Endothelial cell of umbilical vein (primary cell): ENCODE data around the gene METRNL. TPM values are rescaled to one million over a fixed set of nuclear protein-coding genes. Genes with fewer than 3 reads are reported as not detected.

Experiments
- BruUV-seq: library from RNA; stranded (reverse); fragments of 400-500 nt; replicated peaks from 2 replicates; lab custom pipeline; 2021; lab: Mats Ljungman, UMichigan
- CTCF ChIA-PET: fragments of 300-600, 350-600 bp; sonication (Branson Sonifier 250); formaldehyde crosslinking; loops from one replicate; lab custom pipeline; 2021; ENCODE audit warnings: antibody characterized with exemption, inconsistent platforms; lab: Charles Lee
- POLR2A ChIA-PET: fragments of 300-600, 350-600 bp; sonication (Branson Sonifier 250); formaldehyde crosslinking; loops from one replicate; lab custom pipeline; 2021; ENCODE audit warnings: antibody characterized with exemption, inconsistent platforms; lab: Charles Lee
- DNase-seq: peaks from one replicate; pipeline ENCODE4 v3.0.0-alpha.2; 2011; ENCODE audit warnings: low read depth, low spot score
- FAIRE-seq: peaks from 2 replicates; lab custom pipeline; 2011; peaks lifted over from hg19 to GRCh38; lab: Jason Lieb, UNC
- H2AFZ ChIP-seq: 2 replicates; pipeline ENCODE4 v1.6.0; 2012; ENCODE audit warnings: low read depth, low read length, control low read depth, inconsistent platforms
- H3K27ac ChIP-seq: 2 replicates; pipeline ENCODE4 v1.5.1; 2011; ENCODE audit warnings: low read depth, mild to moderate bottlenecking, control low read depth, low read length, moderate library complexity; ENCODE audit not compliant: insufficient read depth
- H3K27me3 ChIP-seq, 2 experiments: 2 replicates each; pipeline versions ENCODE4 v1.6.0 to v1.6.1; 2011; ENCODE audit warnings: low read length in 2 of 2, mixed read lengths in 1 of 2; ENCODE audit not compliant: control insufficient read depth in 2 of 2, insufficient read depth in 2 of 2
- H3K36me3 ChIP-seq, 2 experiments: 2 replicates in 1 of 2; 3 replicates in 1 of 2; pipeline ENCODE4 v1.5.1; 2011; ENCODE audit warnings: low read length in 2 of 2, mild to moderate bottlenecking in 1 of 2, moderate library complexity in 1 of 2; ENCODE audit not compliant: control insufficient read depth in 2 of 2, insufficient read depth in 2 of 2; ENCODE audit errors: extremely low read depth in 1 of 2
- H3K4me1 ChIP-seq: 3 replicates; pipeline ENCODE4 v1.5.1; 2011; ENCODE audit warnings: mild to moderate bottlenecking, low read length; ENCODE audit not compliant: control insufficient read depth, insufficient read depth; ENCODE audit errors: extremely low read depth
- H3K4me2 ChIP-seq: 2 replicates; pipeline ENCODE4 v1.6.1; 2011; ENCODE audit warnings: low read length, control low read depth, mixed read lengths; ENCODE audit not compliant: insufficient read depth
- H3K4me3 ChIP-seq, 3 experiments: fragments of 200-600 bp in 1 of 3; sonication (generic), shearing (Covaris generic) in 1 of 3; replicated peaks in 1 of 3; 2 replicates each; pipeline ENCODE4 v1.5.1; 2011 to 2016; ENCODE audit warnings: control low read depth in 3 of 3, low read length in 3 of 3, mild to moderate bottlenecking in 2 of 3, inconsistent platforms in 1 of 3, low read depth in 1 of 3, moderate library complexity in 1 of 3; ENCODE audit not compliant: insufficient read depth in 1 of 3
- H3K79me2 ChIP-seq: 2 replicates; pipeline ENCODE4 v1.6.0; 2012; ENCODE audit warnings: low read length, inconsistent platforms; ENCODE audit not compliant: control insufficient read depth, insufficient read depth
- H3K9ac ChIP-seq: replicated peaks from 2 replicates; pipeline ENCODE3; 2011; ENCODE audit warnings: low read length, control low read depth; ENCODE audit not compliant: insufficient read depth; ENCODE audit errors: extremely low read depth
- H3K9me1 ChIP-seq: replicated peaks from 3 replicates; pipeline ENCODE4 v1.6.0; 2011; ENCODE audit warnings: mild to moderate bottlenecking, low read length; ENCODE audit not compliant: control insufficient read depth, insufficient read depth; ENCODE audit errors: extremely low read depth
- H3K9me3 ChIP-seq: replicated peaks from 2 replicates; pipeline ENCODE4 v1.5.1; 2012; ENCODE audit warnings: low read length, inconsistent platforms; ENCODE audit not compliant: control insufficient read depth, insufficient read depth
- H4K20me1 ChIP-seq: replicated peaks from 2 replicates; pipeline ENCODE3; 2011; ENCODE audit warnings: mild to moderate bottlenecking, low read length; ENCODE audit not compliant: control insufficient read depth, insufficient read depth; ENCODE audit errors: extremely low read depth
- CTCF ChIP-seq, 2 donors: IDR thresholded peaks; 1 replicate in 1 of 2; 2 replicates in 1 of 2; pipeline ENCODE4 v1.5.1; 2011; ENCODE audit warnings: low read length in 2 of 2, mild to moderate bottlenecking in 2 of 2, moderate library complexity in 2 of 2, control low read depth in 1 of 2, inconsistent platforms in 1 of 2, low read depth in 1 of 2; ENCODE audit not compliant: insufficient read depth in 1 of 2; ENCODE audit errors: extremely low read depth in 1 of 2
- EZH2 ChIP-seq: IDR thresholded peaks from 2 replicates; pipeline ENCODE4 v1.6.1; 2012; ENCODE audit warnings: borderline replicate concordance, low read depth, mild to moderate bottlenecking, moderate library complexity, low read length, inconsistent platforms; ENCODE audit not compliant: severe bottlenecking
- FOS ChIP-seq: IDR thresholded peaks from 2 replicates; pipeline ENCODE4 v1.6.1; 2011; ENCODE audit warnings: mild to moderate bottlenecking, low read length, moderate library complexity, borderline replicate concordance; ENCODE audit not compliant: insufficient read depth
- GATA2 ChIP-seq: IDR thresholded peaks from 2 replicates; pipeline ENCODE4 v1.7.0; 2011; ENCODE audit warnings: low read depth, mild to moderate bottlenecking, moderate library complexity, mixed read lengths, low read length; ENCODE audit not compliant: insufficient read length, insufficient read depth
- JUN ChIP-seq: IDR thresholded peaks from 2 replicates; pipeline ENCODE4 v1.6.1; 2011; ENCODE audit warnings: borderline replicate concordance, low read depth; ENCODE audit not compliant: insufficient read length, insufficient read depth
- MAX ChIP-seq: IDR thresholded peaks from 2 replicates; pipeline ENCODE4 v1.6.1; 2011; ENCODE audit not compliant: insufficient read depth, insufficient read length
- MYC ChIP-seq: IDR thresholded peaks from one replicate; pipeline ENCODE4 v1.6.1; 2011; ENCODE audit warnings: mild to moderate bottlenecking, low read depth, low read length
- POLR2A ChIP-seq: IDR thresholded peaks from 2 replicates; pipeline ENCODE4 v1.6.1; 2012; ENCODE audit warnings: low read depth, mild to moderate bottlenecking, control low read depth, low read length
- POLR2AphosphoS5 ChIP-seq: IDR thresholded peaks from 2 replicates; pipeline ENCODE4 v1.6.1; 2012; ENCODE audit warnings: low read depth, mild to moderate bottlenecking, control low read depth, low read length, moderate library complexity; ENCODE audit not compliant: insufficient read depth
- dilution Hi-C: fragments of 300-500 bp; cut with MboI; formaldehyde crosslinking; loops from one replicate; pipeline ENCODE4 v1.15.0; 2019; ENCODE audit warnings: low sequenced_read_pairs; ENCODE audit not compliant: extremely low pct_ligation_motif_present
- intact Hi-C: fragments of 100-400 bp; cut with micrococcal nuclease; formaldehyde crosslinking; loops from one replicate; pipeline ENCODE4 v1.10.0; 2022
- polyA plus RNA-seq, 4 experiments: library from polyadenylated mRNA; depleted of rRNA in 3 of 4; stranded (reverse) in 3 of 4; unstranded in 1 of 4; fragments of >200 nt; gene quantifications; 2 replicates each; pipeline versions ENCODE4 v1.2.1 to v1.2.3, GENCODE V29; 2011 to 2012; ENCODE audit warnings: missing spikeins in 1 of 4
- total RNA-seq: library from RNA; stranded (reverse); gene quantifications from 2 replicates; pipeline ENCODE4 v1.2.3, GENCODE V29; 2021

Gene METRNL
- total and polyA plus RNA-seq, 2 donors (not counting 3 experiments of a cell fraction or from before 2014, with no cell fraction given): 29.5 to 54.4 TPM

- TF ChIP-seq POLR2AphosphoS5: no peak
- TF ChIP-seq MAX: no peak
- TF ChIP-seq FOS: no peak
- TF ChIP-seq EZH2: no peak
- TF ChIP-seq CTCF (IDR thresholded peaks at IDR 0.05; ENCODE audit: extremely low read depth in 1 of 2, insufficient read depth in 1 of 2, low read depth in 1 of 2, low read length in 2 of 2): no peak
- no peak for TF ChIP-seq MYC
- TF ChIP-seq JUN: no peak
- TF ChIP-seq POLR2A: no peak
- no peak for TF ChIP-seq GATA2
- no TSS peak for BruUV-seq
- Histone ChIP-seq H3K27me3 (no peaks in the 10 kb centered on the region), H3K9me1 (no peaks in the 10 kb centered on the region), H3K79me2 (no peaks in the 10 kb centered on the region), H4K20me1 (no peaks in the 10 kb centered on the region), H2AFZ (no peak overlapping the region), H3K9me3 (no peaks in the 10 kb centered on the region), H3K4me2 (no peak overlapping the region), H3K4me3 (no peak overlapping the region), H3K9ac (no peak overlapping the region), H3K4me1 (no peaks in the 10 kb centered on the region), H3K27ac (no peak overlapping the region), H3K36me3 (no peaks in the 10 kb centered on the region)
- dilution Hi-C loops (no loop called here), intact Hi-C loops (no loop called here)
- no peak for FAIRE-seq
- ChIA-PET CTCF (interaction anchor here (1.4 to 2.5 kb wide), 2 partner anchors 13 to 67 kb away, joined by 3 to 8 read pairs; no protein-coding TSS in a partner anchor), POLR2A (no interaction called here)
- no peak for DNase-seq
Observed at GRCh38 chr17:83116783-83117555, 37.6 kb downstream of the METRNL start.
